Heart left ventricle (tissue), 16 donors: ENCODE results near the gene STAM. TPM values are rescaled to one million over a fixed set of nuclear protein-coding genes. Genes with fewer than 3 reads are reported as not detected.

Experiments
- ATAC-seq, 4 donors: fragments of 200-7000 bp; cut with Tn5 transposase; one replicate each; pipeline ENCODE4 v1.9.1; 2020 to 2022; ENCODE audit warnings: moderate library complexity in 4 of 4, mild to moderate bottlenecking in 3 of 4, moderate number of reproducible peaks in 1 of 4
- DNase-seq, 5 donors: peaks; one replicate each; pipeline ENCODE4 v3.0.0-alpha.2; 2020
- H3K27ac ChIP-seq, 12 donors: fragments of 200-600 bp; sonication (generic) in 4 of 12; one replicate each; pipeline versions ENCODE4 v1.5.0 to v1.8.0; 2016 to 2022; ENCODE audit warnings: mild to moderate bottlenecking in 2 of 12
- H3K27me3 ChIP-seq, 9 donors: fragments of 200-600 bp; sonication (generic) in 2 of 9; one replicate each; pipeline versions ENCODE4 v1.5.1 to v1.8.0; 2016 to 2022; ENCODE audit warnings: mild to moderate bottlenecking in 3 of 9
- H3K36me3 ChIP-seq, 9 donors: fragments of 200-600 bp; sonication (generic) in 2 of 9; one replicate each; pipeline versions ENCODE4 v1.5.0 to v1.8.0; 2018 to 2022; ENCODE audit warnings: mild to moderate bottlenecking in 2 of 9
- H3K4me1 ChIP-seq, 12 donors: fragments of 200-600 bp; sonication (generic) in 4 of 12; one replicate each; pipeline versions ENCODE4 v1.5.0 to v1.8.0; 2016 to 2022; ENCODE audit warnings: mild to moderate bottlenecking in 3 of 12
- H3K4me3 ChIP-seq, 12 donors: fragments of 200-600 bp; sonication (generic) in 4 of 12; one replicate each; pipeline versions ENCODE4 v1.5.0 to v1.8.0; 2017 to 2022; ENCODE audit warnings: mild to moderate bottlenecking in 9 of 12, moderate library complexity in 4 of 12
- H3K9me3 ChIP-seq, 12 donors: fragments of 200-600 bp; sonication (generic) in 4 of 12; one replicate each; pipeline versions ENCODE4 v1.5.0 to v1.8.0; 2016 to 2022; ENCODE audit warnings: mild to moderate bottlenecking in 1 of 12
- POLR2A ChIP-seq, 2 donors: fragments of 450-650 bp; IDR thresholded peaks; one replicate each; pipeline ENCODE4 v1.6.1; 2017; ENCODE audit warnings: antibody characterized with exemption in 2 of 2, mild to moderate bottlenecking in 2 of 2, moderate library complexity in 2 of 2
- WGBS, 4 donors: extraction: QIAGEN DNeasy Blood & Tissue Kit in 2 of 4; methylation state at CpG; one replicate each; pipeline versions ENCODE4 v1.1.5 to v1.1.7; 2013 to 2018; 5-methylcytosine and 5-hydroxymethylcytosine counted together
- intact Hi-C, 10 donors: fragments of 100-400 bp; cut with DNase I; formaldehyde crosslinking; loops; one replicate each; pipeline versions ENCODE4 v1.11.1 to v1.14.2; 2022
- polyA plus RNA-seq, 2 donors: library from polyadenylated mRNA; stranded (reverse); fragments of 200-250 nt; gene quantifications; one replicate each; pipeline ENCODE4 v1.2.3, GENCODE V29; 2013
- total RNA-seq, 9 donors: library from RNA; depleted of rRNA in 2 of 9; stranded (reverse); fragments of >200 nt in 2 of 9; fragmentation: NEBNext Ultra II Directional in 3 of 9; extraction: Animal tissue kit (Norgen Biotek cat#: 25700) in 3 of 9; gene quantifications; one replicate each; pipeline versions ENCODE4 v1.1.0 to v1.2.4, GENCODE V29; 2016 to 2023
- TF ChIP-seq, protein P1 (sequence below), 12 donors: fragments of 200-600 bp; sonication (generic) in 4 of 12; IDR thresholded peaks; one replicate each; pipeline versions ENCODE4 v1.5.0 to v1.8.0; 2018 to 2022; ENCODE audit warnings: antibody characterized with exemption in 12 of 12, mild to moderate bottlenecking in 5 of 12
- donor health status: ischemic (EF 13 %, LVEDD 7.1; RV severe dilation, severe dysfunction).
- donor health status: healthy with polysubstance abuse.
- donor health status: DM: no; HTN: yes; CAD: no.
- donor health status: DM: no; HTN: no; CAD: no.
- donor health status: ischemic (EF 25% LVEDD 6.9; RV normal size, moderate dysfunction).
- donor health status: ischemic (EF 25% LVEDD 5.7; RV mildly dilated, moderate dysfunction).
- donor health status: healthy.
- donor health status: DM: yes; HTN: yes; CAD: no.
- donor health status: ischemic (EF 35%, LVEDD 5.7; RV mildly dilated, moderate dysfunction).
- donor health status: nonischemic (EF 11% LVEDD 7.7; RV severe dilation, severe dysfunction).
- donor health status: DM: yes; HTN: yes; CAD: no.
- donor health status: PGD.
- donor health status: ischemic (EF 29% LVEDD 5.4; RV normal size, mild dysfunction).
- donor health status: nonischemic (EF 23%, LVEDD 6.1; RV moderate dilation, normal function).

STAM gene
- total and polyA plus RNA-seq, 11 donors: 10.9 to 40.0 (median 31.8) TPM

GRCh38 chr10:17609523-17610079, 34.4 kb upstream of the STAM start:
- ATAC-seq: no peak

GRCh38 chr10:17616403-17617030, 27.4 kb upstream of the STAM start:
- intact Hi-C loops: loop anchor here in 4 of 10 donors (1.0 to 10.0 kb wide), 5 partner anchors 27 to 228 kb away; no protein-coding TSS in a partner anchor
- Histone ChIP-seq H3K4me1 (peaks cover 0 to 28% (median 4%) of the 10 kb centered on the region in 12 donors), H3K4me3 (peak overlapping the region; percentile 66 to 96 (median 86)), H3K36me3 (peaks cover 0 to 13% (median 0%) of the 10 kb centered on the region in 9 donors), H3K27ac (peak overlapping the region; percentile 85 to 99 (median 98)), H3K9me3 (peaks cover 0 to 7% (median 0%) of the 10 kb centered on the region in 12 donors), H3K27me3 (peaks cover 0 to 11% (median 0%) of the 10 kb centered on the region in 9 donors)
- DNase-seq: peak; percentile 79 to 92 (median 86)
- 3 to 7% (median 4%) methylated on average over 19 to 48 of the region's 48 CpGs for WGBS, 4 donors
- ATAC-seq: peak; percentile 93 to 95 (median 94)
- TF ChIP-seq POLR2A (IDR thresholded peaks at IDR 0.05): no peak
- TF ChIP-seq, protein P1, sequence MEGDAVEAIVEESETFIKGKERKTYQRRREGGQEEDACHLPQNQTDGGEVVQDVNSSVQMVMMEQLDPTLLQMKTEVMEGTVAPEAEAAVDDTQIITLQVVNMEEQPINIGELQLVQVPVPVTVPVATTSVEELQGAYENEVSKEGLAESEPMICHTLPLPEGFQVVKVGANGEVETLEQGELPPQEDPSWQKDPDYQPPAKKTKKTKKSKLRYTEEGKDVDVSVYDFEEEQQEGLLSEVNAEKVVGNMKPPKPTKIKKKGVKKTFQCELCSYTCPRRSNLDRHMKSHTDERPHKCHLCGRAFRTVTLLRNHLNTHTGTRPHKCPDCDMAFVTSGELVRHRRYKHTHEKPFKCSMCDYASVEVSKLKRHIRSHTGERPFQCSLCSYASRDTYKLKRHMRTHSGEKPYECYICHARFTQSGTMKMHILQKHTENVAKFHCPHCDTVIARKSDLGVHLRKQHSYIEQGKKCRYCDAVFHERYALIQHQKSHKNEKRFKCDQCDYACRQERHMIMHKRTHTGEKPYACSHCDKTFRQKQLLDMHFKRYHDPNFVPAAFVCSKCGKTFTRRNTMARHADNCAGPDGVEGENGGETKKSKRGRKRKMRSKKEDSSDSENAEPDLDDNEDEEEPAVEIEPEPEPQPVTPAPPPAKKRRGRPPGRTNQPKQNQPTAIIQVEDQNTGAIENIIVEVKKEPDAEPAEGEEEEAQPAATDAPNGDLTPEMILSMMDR (IDR thresholded peaks at IDR 0.05): no peak

More at GRCh38 chr10:17609523-17610079, 34.4 kb upstream of the STAM start:
- WGBS, 4 donors: 76 to 83% (median 79%) methylated on average over 13 of the region's 13 CpGs
- no peak for DNase-seq
- Histone ChIP-seq H3K27ac (no peak overlapping the region), H3K36me3 (peaks cover 0 to 14% (median 0%) of the 10 kb centered on the region in 9 donors), H3K4me1 (peaks cover 0 to 29% (median 10%) of the 10 kb centered on the region in 12 donors), H3K27me3 (no peaks in the 10 kb centered on the region), H3K9me3 (no peaks in the 10 kb centered on the region), H3K4me3 (no peak overlapping the region)
- intact Hi-C loops: loop anchor here in 8 of 10 donors (2.0 to 10.0 kb wide), 8 partner anchors 133 to 628 kb away; no protein-coding TSS in a partner anchor
- no peak for TF ChIP-seq POLR2A (IDR thresholded peaks at IDR 0.05)
- TF ChIP-seq, protein P1 (IDR thresholded peaks at IDR 0.05): no peak

- H3K4me1 ChIP-seq: peaks cover 0 to 28% (median 4%) of the 10 kb centered on the region in 12 donors
- WGBS, 4 donors: 0 to 1% (median 1%) methylated on average over 13 to 92 of the region's 92 CpGs
- DNase-seq: peak; percentile 61 to 86 (median 79)
- TF ChIP-seq POLR2A (IDR thresholded peaks at IDR 0.05): peak in 1 of 2 donors; percentile 79
- TF ChIP-seq, protein P1 (IDR thresholded peaks at IDR 0.05): peak in 5 of 12 donors; percentile 10 to 48 (median 41)
- H3K9me3 ChIP-seq: peaks cover 0 to 7% (median 0%) of the 10 kb centered on the region in 12 donors
- peaks cover 0 to 13% (median 0%) of the 10 kb centered on the region in 9 donors for H3K36me3 ChIP-seq
- H3K4me3 ChIP-seq: peak within 1 kb of the TSS; percentile 66 to 96 (median 86)
- peak within 1 kb of the TSS; percentile 85 to 99 (median 98) for H3K27ac ChIP-seq
- intact Hi-C loops: loop anchor here in 4 of 10 donors (1.0 to 10.0 kb wide), 5 partner anchors 26 to 228 kb away; no protein-coding TSS in a partner anchor
- peaks cover 0 to 11% (median 0%) of the 10 kb centered on the region in 9 donors for H3K27me3 ChIP-seq
- peak; percentile 52 to 90 (median 86) for ATAC-seq
Observed at GRCh38 chr10:17617031-17617911, 26.7 kb upstream of the STAM start, which contains the start of gene HACD1. HACD1 (minus strand) TSS chr10:17617374; CDS start chr10:17617339, 35 bp downstream.
